ENCODE data around the gene PFDN6. TPM values are rescaled to one million over a fixed set of nuclear protein-coding genes. Genes with fewer than 3 reads are reported as not detected.

PFDN6 gene
- polyA plus RNA-seq, 3 donors: 26.0 to 36.2 (median 28.4) TPM

- Histone ChIP-seq H3K79me2 (ENCODE audit: insufficient read depth, low read length) (peaks cover 78% of the 10 kb centered on the region), H3K27ac (ENCODE audit: low read depth in 1 of 2, low read length in 2 of 2) (peak overlapping the region; percentile 77), H3K27me3 (ENCODE audit: control insufficient read depth in 2 of 2, insufficient read depth in 2 of 2, low read length in 2 of 2) (no peaks in the 10 kb centered on the region), H3K36me3 (replicated peaks in 1 of 2; ENCODE audit: control insufficient read depth in 1 of 2, insufficient read depth in 2 of 2, low read length in 2 of 2) (peaks cover 28 to 38% of the 10 kb centered on the region in 2 donors), H3K9me3 (replicated peaks in 1 of 2; ENCODE audit: control insufficient read depth in 1 of 2, insufficient read depth in 1 of 2, low read length in 2 of 2) (no peaks in the 10 kb centered on the region), H3K4me3 (replicated peaks in 1 of 3; ENCODE audit: low read depth in 2 of 3, low read length in 3 of 3) (peak overlapping the region in 2 of 3 experiments; percentile 89 to 99), H3K4me1 (ENCODE audit: control insufficient read depth in 1 of 2, insufficient read depth in 2 of 2, low read length in 2 of 2) (peaks cover 64 to 78% of the 10 kb centered on the region in 2 donors), H4K20me1 (ENCODE audit: insufficient read depth, low read length) (peaks cover 45% of the 10 kb centered on the region), H3K4me2 (replicated peaks; ENCODE audit: extremely low read depth, low read length, poor library complexity, severe bottlenecking) (peak overlapping the region; percentile 82), H2AFZ (ENCODE audit: insufficient read depth, low read depth, low read length, poor library complexity, severe bottlenecking) (peak overlapping the region; percentile 87), H3K9ac (ENCODE audit: insufficient read depth, low read length, poor library complexity, severe bottlenecking) (peak overlapping the region; percentile 60)
- peaks cover 0 to 4% (median 1%) of the 10 kb centered on the region in 7 donors for H3K9me3 Mint-ChIP-seq
- H3K36me3 Mint-ChIP-seq: peaks cover 31 to 43% of the 10 kb centered on the region in 2 donors
- H3K27ac Mint-ChIP-seq: peak overlapping the region; percentile 96 to 99 (median 98)
- WGBS (ENCODE audit: insufficient coverage): 80% methylated on average over 5 of the region's 8 CpGs
- DNase-seq: no peak
- intact Hi-C loops (cut with micrococcal nuclease): loop anchor here in 1 of 2 donors (10.0 kb wide), 1 partner anchor 96 kb away; the partner anchor contains the start of genes CUTA and PHF1
- TF ChIP-seq CTCF (IDR thresholded peaks at IDR 0.05): no peak
- peaks cover 75% of the 10 kb centered on the region for H3K4me1 Mint-ChIP-seq
- H3K4me3 Mint-ChIP-seq: peak overlapping the region; percentile 98
- H3K27me3 Mint-ChIP-seq (ENCODE audit: low read depth in 3 of 3): peaks cover 0 to 2% (median 0%) of the 10 kb centered on the region in 3 donors
Observed at GRCh38 chr6:33318426-33319073, 29.1 kb downstream of the PFDN6 start.

- peaks cover 66 to 82% of the 10 kb centered on the region in 2 donors for H3K4me1 ChIP-seq (ENCODE audit: control insufficient read depth in 1 of 2, insufficient read depth in 2 of 2, low read length in 2 of 2)
- H2AFZ ChIP-seq (ENCODE audit: insufficient read depth, low read depth, low read length, poor library complexity, severe bottlenecking): no peak overlapping the region
- no peak overlapping the region for H3K4me2 ChIP-seq (replicated peaks; ENCODE audit: extremely low read depth, low read length, poor library complexity, severe bottlenecking)
- Mint-ChIP-seq H3K27me3 (ENCODE audit: low read depth in 3 of 3) (peaks cover 0 to 2% (median 0%) of the 10 kb centered on the region in 3 donors), H3K36me3 (peaks cover 31 to 43% of the 10 kb centered on the region in 2 donors), H3K4me3 (no peak overlapping the region), H3K9me3 (peaks cover 0 to 3% (median 1%) of the 10 kb centered on the region in 7 donors), H3K27ac (peak overlapping the region in 4 of 7 donors; percentile 13 to 64 (median 46)), H3K4me1 (peaks cover 78% of the 10 kb centered on the region)
- no peaks in the 10 kb centered on the region for H3K27me3 ChIP-seq (ENCODE audit: control insufficient read depth in 2 of 2, insufficient read depth in 2 of 2, low read length in 2 of 2)
- no peak overlapping the region for H3K27ac ChIP-seq (ENCODE audit: low read depth in 1 of 2, low read length in 2 of 2)
- no peak for TF ChIP-seq CTCF (IDR thresholded peaks at IDR 0.05)
- WGBS (ENCODE audit: insufficient coverage): 100% methylated on average over 2 of the region's 3 CpGs
- H3K9ac ChIP-seq (ENCODE audit: insufficient read depth, low read length, poor library complexity, severe bottlenecking): no peak overlapping the region
- intact Hi-C loops (cut with micrococcal nuclease): loop anchor here in 1 of 2 donors (10.0 kb wide), 1 partner anchor 95 kb away; the partner anchor contains the start of genes CUTA and PHF1
- H3K4me3 ChIP-seq (replicated peaks in 1 of 3; ENCODE audit: low read depth in 2 of 3, low read length in 3 of 3): no peak overlapping the region
- no peak for DNase-seq
- H3K79me2 ChIP-seq (ENCODE audit: insufficient read depth, low read length): peaks cover 66% of the 10 kb centered on the region
- H3K36me3 ChIP-seq (replicated peaks in 1 of 2; ENCODE audit: control insufficient read depth in 1 of 2, insufficient read depth in 2 of 2, low read length in 2 of 2): peaks cover 28 to 38% of the 10 kb centered on the region in 2 donors
- no peaks in the 10 kb centered on the region for H3K9me3 ChIP-seq (replicated peaks in 1 of 2; ENCODE audit: control insufficient read depth in 1 of 2, insufficient read depth in 1 of 2, low read length in 2 of 2)
- H4K20me1 ChIP-seq (ENCODE audit: insufficient read depth, low read length): peaks cover 45% of the 10 kb centered on the region
Observed at GRCh38 chr6:33319939-33320314, 30.5 kb downstream of the PFDN6 start.
